ENCODE data around the gene CHSY1. TPM values are rescaled to one million over a fixed set of nuclear protein-coding genes. Genes with fewer than 3 reads are reported as not detected.

CHSY1 gene
- polyA plus RNA-seq, 4 donors, result 44.3 to 55.6 (median 50.9) TPM

DNA sequence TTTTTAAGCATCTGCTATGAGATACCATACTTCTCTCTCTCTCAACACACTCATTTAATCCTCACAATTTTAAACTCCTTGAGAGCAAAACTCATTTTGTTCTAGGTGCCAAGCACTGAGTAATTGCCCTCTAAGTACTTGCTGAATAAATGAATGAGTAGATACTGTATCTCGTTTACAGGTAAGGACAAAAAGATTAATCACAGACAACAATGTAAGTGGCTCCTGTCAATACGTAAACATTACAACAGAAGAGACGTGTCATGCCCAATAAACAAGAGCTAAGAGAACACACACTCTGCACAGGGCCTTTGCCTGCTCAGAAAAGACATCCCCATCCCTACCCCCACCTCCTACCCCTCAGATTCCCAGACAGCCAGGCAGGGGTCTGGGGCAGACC lies 59.8 kb downstream of the CHSY1 start:
- DNase-seq (ENCODE audit: low read depth in 4 of 4, low spot score in 3 of 4), result no peak

DNA sequence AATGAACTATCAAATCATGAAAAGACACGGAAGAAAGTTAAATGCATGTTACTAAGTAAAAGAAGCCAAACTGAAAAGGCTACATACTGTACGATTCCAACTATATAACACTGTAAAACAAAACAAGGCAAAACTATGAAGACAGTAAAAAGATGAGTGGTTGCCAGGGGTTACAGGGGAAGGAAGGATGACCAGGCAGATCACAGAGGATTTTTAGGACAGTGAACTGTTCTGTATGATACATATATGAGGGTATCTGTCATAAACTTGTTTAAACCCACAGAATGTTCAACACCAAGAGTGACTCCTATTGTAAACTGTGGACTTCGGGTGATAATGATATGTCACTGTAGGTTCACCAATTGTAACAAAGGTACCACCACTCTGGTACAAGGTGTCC lies 60.6 kb downstream of the CHSY1 start:
- no peak for DNase-seq (ENCODE audit: low read depth in 4 of 4, low spot score in 3 of 4)

DNA sequence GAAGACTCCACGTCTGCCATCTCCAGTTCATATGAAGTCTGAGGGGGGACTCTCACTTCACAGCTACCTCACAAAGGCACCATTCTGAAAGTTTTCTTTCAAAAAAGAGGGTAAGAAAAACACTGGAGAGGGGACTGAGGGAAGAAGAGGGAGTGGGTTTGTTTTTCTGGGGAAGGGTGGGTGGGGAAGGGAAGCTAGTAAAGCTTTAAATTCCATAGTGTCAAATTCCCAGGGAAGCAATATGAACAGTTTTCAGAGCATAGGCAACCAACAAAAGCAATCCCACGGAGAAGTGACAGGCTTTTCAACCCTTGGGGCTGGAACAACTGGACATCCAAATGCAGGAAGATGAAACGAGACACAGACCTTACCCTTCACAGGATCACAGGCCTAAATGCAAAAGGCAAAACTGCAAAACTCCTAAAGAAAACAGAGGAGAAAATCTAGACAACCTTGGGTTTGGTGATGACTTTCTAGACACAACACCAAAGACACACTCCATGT lies 61.7 kb downstream of the CHSY1 start:
- no peak for DNase-seq (ENCODE audit: low read depth in 4 of 4, low spot score in 3 of 4)

DNA sequence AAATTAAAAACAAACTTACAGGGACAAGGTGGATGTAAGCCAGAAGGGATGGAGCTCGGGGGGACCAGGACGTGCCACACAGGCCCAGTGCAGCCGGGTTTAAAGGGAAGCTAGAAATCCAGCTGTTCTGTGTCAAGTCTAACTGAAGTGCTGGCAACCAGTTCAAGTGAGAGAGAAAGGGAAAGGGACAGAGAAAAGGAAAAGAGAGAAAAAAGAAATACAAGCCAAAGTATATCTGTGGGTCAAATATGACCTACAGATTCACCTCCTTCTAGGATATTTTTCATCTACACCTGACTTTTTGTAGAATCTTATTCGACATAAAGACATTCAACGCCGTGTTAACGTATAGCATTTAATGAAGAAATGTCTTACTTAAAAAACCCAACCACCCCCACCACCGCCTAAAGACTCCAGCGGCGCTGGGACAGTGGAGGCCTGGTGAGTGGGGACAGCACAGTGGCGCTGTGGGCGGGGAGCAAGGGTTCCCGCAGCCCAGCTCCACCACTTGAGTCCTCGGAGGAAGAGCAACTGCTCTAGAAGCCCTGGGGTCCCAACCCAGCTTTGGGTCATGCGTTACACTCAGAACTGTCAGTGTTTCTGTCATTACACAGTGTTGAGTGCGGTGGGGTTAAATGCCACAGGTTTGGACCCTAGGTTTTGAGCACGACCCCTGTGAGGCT lies 62.3 kb downstream of the CHSY1 start:
- DNase-seq (ENCODE audit: low read depth in 4 of 4, low spot score in 3 of 4), result no peak

DNA sequence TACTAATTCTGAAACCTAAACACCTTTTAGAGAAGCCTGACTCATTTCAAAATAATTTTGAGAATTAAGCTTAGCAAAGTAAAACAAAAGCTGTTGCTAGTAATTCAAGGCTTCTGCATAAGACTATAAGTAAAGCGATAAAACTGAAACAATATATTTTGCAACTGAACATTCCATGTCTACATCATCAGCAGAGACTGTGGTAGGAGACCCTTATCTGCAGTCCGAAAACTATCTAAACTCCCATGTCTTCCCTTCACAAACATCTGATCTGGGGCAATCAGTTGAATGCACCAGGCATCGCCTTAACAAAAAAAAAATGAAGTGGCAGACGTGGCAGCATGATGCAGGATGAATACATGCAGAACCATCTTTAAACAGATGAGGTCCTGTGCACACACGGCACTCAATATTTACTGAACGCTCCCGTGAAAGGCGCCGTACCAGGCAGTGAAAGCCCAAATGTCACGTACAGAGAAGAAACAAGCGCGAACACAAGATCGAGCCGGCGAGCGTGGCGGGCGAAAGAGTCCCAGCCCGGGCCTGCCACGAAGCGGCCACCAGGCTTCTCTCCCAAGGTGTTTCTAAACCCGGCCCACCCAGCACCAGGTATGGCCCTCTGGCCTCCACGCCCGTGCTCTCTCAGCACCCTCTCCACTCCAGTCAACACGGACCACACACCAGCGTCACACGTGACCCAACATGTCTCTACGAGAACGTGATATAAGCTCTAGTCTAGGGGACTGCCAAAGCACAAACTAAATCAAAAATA lies 63.0 kb downstream of the CHSY1 start:
- DNase-seq (ENCODE audit: low read depth in 4 of 4, low spot score in 3 of 4), result no peak

DNA sequence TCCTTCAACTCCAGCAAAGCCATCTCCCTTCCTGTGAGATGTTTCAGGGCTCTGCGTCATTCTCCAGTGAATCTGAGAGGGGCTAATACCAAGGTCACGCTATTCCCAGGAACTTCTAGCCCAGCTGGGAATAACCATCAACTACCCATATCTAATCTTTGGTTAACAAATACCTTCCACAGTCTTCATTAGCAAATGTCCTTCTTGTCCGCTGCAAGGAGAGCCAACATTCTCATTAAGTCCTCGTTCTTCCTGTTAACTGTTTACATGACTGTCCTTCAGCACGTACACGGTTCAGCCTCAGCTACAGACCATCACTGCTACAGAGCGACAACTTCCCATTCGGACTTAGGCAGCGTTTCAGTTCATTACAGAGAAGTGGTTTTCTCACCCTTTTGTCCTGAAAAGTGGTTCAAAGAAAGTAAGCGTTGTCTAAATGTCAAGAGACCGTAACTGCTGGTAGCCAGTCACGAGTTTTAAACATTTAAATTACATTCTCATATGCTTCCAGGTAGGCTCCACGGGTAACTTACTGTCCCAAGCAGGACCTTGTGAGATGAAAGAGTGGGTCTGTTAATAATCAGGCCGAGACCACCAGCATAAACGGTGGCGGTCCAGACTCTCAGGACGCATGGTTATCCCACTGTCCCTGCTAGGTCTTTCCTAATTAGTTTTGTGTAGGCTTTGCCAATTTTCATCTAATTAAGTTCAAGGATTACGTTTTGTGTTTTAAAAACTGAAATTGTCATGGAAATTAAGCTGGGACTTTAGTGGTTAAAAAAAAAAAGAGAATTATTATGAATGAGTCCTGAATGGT lies 63.8 kb downstream of the CHSY1 start:
- no peak for DNase-seq (ENCODE audit: low read depth in 4 of 4, low spot score in 3 of 4)

- no peak for DNase-seq (ENCODE audit: low read depth in 4 of 4, low spot score in 3 of 4)
These were observed 66.1 kb downstream of the CHSY1 start for GRCh38 chr15:101185770-101186169.

GRCh38 chr15:101185336-101185735 lies 66.5 kb downstream of the CHSY1 start:
- no peak for DNase-seq (ENCODE audit: low read depth in 4 of 4, low spot score in 3 of 4)

DNA sequence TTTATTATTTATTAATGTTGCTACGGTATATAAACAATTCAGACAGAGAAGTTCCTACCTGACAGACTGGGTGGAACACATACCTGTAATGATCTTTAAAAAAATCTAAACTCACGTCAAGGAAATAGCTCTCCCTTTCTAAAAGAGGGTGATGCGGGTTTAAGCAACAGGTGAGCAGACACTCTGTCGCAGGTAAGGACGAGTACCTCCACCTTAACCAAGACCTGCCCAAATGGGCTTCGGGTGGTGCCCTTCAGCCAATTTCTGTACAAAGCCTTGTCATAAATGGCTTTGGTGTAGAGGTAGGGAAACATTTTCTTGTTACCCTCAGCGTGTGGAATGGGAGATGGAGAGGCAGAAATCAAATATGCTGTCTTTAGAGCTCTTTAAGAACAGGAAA lies 67.0 kb downstream of the CHSY1 start:
- DNase-seq (ENCODE audit: low read depth in 4 of 4, low spot score in 3 of 4), result no peak

DNA sequence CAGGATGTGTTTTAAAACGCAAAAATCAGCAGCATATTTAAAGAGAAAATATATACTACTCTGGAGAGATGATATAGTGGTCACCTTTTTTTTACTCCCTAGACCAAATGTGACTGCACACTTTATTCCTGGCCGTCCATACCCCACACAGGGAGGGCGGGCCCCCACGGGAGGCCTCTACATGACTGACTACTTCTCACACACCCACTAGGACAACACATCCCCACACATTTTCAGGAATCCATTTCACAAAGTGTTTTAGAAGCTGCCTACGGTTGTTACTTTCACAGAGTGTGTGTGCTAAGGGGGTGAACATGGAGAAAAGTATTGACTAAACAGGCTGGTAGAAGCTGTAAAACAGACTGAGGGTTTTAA lies 67.9 kb downstream of the CHSY1 start:
- no peak for DNase-seq (ENCODE audit: low read depth in 4 of 4, low spot score in 3 of 4)

- DNase-seq (ENCODE audit: low read depth in 4 of 4, low spot score in 3 of 4), result no peak
These were observed 68.5 kb downstream of the CHSY1 start for GRCh38 chr15:101183226-101183930.

DNA sequence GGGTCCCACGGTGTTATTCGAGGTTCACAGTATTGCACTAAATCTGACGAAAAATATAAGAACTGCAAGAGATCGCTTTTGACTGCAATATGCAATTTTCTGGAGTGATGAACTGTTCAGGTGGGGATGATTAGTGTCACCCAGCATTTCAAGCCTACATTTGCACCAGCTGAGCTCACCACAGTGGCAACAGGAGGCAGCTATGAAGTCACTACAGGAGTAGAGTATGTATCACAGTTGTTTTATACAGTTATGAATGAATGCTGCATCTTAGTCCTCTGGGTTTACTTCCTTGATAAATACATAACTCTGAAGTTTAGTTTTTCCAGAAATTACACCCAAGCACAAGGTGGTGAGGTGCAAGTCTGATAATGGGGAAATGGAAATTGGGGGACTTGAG lies 69.6 kb downstream of the CHSY1 start:
- DNase-seq (ENCODE audit: low read depth in 4 of 4, low spot score in 3 of 4), result no peak

GRCh38 chr15:101181349-101181748 lies 70.5 kb downstream of the CHSY1 start:
- no peak for DNase-seq (ENCODE audit: low read depth in 4 of 4, low spot score in 3 of 4)

- DNase-seq (ENCODE audit: low read depth in 4 of 4, low spot score in 3 of 4), result no peak
These were observed 71.1 kb downstream of the CHSY1 start for GRCh38 chr15:101180620-101181307.

DNA sequence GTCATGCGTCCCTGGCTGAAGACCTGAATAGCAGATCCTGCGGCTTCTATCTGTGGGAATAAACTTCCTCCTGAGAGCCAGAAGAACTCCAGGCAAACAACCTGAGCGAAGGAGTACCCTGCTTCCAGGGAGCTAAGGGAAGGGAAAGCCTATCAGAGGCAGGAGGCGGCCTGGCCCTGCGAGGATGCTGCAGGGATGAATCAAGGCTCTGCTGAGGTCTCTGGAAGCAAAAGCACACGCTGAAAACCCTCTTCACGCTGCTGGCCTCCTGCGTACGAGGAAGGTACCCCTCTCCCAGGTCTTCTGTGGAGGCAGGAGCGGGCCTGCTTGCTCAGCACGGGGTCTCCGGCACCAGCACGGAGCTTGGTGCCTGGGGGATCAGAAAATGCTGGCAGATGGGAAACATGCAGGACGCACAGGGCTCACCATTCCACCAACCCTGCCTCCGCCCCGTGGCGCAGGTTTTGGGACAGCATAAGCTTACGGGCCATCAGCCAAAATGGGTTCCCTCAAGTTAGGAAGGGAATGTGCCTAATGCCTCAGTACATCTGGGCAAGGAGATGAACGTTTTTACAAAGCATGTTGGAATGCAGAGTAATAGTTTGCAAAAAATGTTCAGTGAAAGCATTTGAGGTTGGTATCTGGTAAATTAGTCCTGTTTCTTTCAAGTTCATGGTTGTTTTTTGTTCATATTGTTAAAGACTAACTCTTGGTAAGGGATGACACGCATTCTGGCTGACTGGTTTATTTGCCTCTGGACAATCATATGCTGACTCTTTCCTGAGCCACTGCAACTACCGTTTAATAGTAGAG lies 72.3 kb downstream of the CHSY1 start:
- DNase-seq (ENCODE audit: low read depth in 4 of 4, low spot score in 3 of 4), result no peak

DNA sequence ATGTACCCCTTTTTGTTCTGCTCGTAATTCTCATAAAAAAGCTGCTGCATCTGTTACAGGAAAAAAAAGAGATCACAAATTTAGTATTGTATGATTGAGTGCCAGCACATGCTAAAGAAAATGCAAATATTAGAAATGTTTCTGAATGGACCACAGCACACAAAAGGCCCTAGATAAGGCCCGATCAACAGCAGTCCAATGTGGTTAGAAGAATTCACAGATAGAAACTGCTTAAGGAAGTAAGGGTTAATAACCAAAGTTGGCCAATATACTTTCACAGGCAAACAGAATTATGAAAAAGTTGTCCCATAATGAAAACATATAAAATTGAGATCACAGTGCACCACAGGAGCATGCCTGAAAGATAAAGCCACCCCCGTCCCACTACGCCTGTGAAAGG lies 72.9 kb downstream of the CHSY1 start:
- DNase-seq (ENCODE audit: low read depth in 4 of 4, low spot score in 3 of 4), result no peak

DNA sequence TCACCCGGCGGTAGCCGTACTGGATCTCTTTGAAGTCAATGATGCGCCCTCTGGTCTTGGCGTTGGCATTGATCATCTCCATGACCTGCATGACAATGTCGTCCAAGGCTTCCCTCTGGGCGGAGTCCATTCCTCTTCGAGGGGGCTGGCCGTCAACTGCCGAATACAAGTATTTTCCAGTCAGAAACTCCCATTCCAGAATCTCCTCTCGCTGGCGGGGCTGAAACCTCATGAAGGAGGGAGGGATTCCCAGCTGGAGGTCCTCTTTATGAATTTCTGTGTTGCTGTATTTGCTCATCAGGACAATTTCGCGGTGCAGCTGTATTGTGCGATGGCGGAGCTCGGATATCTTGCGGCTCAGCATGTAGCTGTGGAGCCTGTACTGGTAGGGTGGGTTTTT lies 73.4 kb downstream of the CHSY1 start:
- no peak for DNase-seq (ENCODE audit: low read depth in 4 of 4, low spot score in 3 of 4)

DNA sequence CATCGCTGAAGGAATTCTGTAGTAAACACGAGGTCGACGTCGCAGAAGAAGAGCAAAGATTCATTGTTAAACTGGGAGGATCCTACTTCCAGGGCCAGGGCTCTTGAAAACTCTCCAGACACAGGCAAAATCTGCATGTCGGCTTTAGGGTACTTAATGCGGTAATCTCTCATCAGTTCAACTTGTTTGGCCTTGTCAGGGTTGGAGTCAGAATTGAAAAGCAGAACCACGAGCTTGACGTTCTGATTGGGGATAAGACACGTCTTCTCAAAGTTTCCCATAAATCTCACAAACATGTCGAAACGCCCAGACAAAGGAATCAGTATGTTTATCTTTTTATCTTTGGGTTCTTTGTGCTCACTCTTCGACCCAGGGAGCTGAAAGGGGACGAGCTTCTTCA lies 74.0 kb downstream of the CHSY1 start:
- DNase-seq (ENCODE audit: low read depth in 4 of 4, low spot score in 3 of 4), result no peak

DNA sequence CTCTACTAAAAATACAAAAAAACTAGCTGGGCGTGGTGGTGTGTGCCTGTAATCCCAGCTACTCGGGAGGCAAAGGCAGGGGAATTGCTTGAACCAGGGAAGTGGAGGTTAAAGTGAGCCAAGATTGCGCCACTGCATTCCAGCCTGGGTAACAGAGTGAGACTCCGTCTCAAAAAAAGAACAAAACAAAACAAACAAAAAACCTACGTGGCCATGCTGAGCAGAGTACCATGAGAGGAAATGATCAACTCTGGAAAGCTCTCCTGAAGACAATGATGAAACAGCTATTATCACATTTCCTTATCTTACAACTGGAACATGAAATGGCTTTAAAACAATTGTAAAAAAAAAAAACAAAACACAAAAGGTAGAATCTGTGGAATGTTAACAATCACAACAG lies 75.2 kb downstream of the CHSY1 start:
- no peak for DNase-seq (ENCODE audit: low read depth in 4 of 4, low spot score in 3 of 4)
